ENCODE measurements around the gene CHKA. TPM values are rescaled to one million over a fixed set of nuclear protein-coding genes. Genes with fewer than 3 reads are reported as not detected.

Gene CHKA
- total and polyA plus RNA-seq, 2 of the 8 experiments (the other 6 are each of a cell fraction or from before 2014, with no cell fraction given): 61.2 to 86.6 TPM

DNA sequence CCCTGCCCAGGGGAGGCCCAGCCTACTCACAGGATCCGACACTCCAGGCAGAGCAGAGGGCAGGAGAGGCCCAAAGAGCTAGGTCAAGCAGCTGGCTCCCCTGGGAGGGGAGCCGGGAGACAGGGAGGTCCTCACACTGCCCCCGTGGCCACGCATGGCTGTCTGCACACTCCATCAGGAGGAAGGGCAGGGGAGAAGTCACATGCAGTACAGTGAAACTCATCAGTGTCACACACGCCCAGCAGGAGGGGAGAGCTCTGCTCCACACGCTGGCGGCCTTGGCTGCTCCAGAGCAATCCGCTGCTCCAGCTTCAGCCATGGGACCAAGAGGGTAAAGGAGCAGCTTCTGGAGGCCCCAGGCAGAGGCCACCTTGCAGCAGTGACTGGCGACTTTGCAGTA, 68.1 kb downstream of the CHKA start:
- Histone ChIP-seq H3K9me3 (ENCODE audit: insufficient read depth in 2 of 2, low read depth in 1 of 2, low read length in 1 of 2) (no peaks in the 10 kb centered on the region), H3K4me3 (ENCODE audit: extremely low read depth in 1 of 4, insufficient read depth in 2 of 4, low read depth in 3 of 4, low read length in 4 of 4) (no peak overlapping the region), H2BK5ac (ENCODE audit: low read depth, low read length) (no peak overlapping the region), H3K4me1 (replicated peaks in 1 of 4; ENCODE audit: control insufficient read depth in 3 of 4, insufficient read depth in 4 of 4, low read length in 3 of 4) (peaks cover 0 to 10% (median 6%) of the 10 kb centered on the region in 4 experiments; a peak in 5 of 7 replicates), H3K4ac (replicated peaks; ENCODE audit: insufficient read length, low read depth, low read length) (no peak overlapping the region), H3K27ac (ENCODE audit: low read depth, low read length) (no peak overlapping the region), H3K23ac (ENCODE audit: insufficient read length) (no peak overlapping the region), H3K79me2 (ENCODE audit: control insufficient read depth in 1 of 2, insufficient read depth in 2 of 2, low read length in 2 of 2) (no peaks in the 10 kb centered on the region), H4K20me1 (replicated peaks in 1 of 2; ENCODE audit: control insufficient read depth in 1 of 2, insufficient read depth in 2 of 2, low read length in 2 of 2) (peaks cover 2 to 9% of the 10 kb centered on the region in 2 experiments), H4K8ac (ENCODE audit: extremely low read depth, insufficient read depth, low read length) (no peak overlapping the region), H2BK15ac (ENCODE audit: low read length) (no peak overlapping the region), H4K5ac (ENCODE audit: insufficient read length, low read depth, low read length) (no peak overlapping the region), H3K18ac (ENCODE audit: extremely low read depth, low read length) (no peak overlapping the region), H3K14ac (ENCODE audit: insufficient read length) (no peak overlapping the region), H3K27me3 (replicated peaks in 1 of 4; ENCODE audit: control insufficient read depth in 3 of 4, extremely low read depth in 1 of 4, insufficient read depth in 3 of 4, low read length in 3 of 4) (no peaks in the 10 kb centered on the region), H2AFZ (ENCODE audit: low read length) (no peak overlapping the region), H3K36me3 (ENCODE audit: control insufficient read depth in 2 of 4, insufficient read depth in 4 of 4, low read length in 3 of 4) (peaks cover 2 to 12% (median 4%) of the 10 kb centered on the region in 4 experiments; a peak in 4 of 8 replicates), H3K56ac (replicated peaks; ENCODE audit: insufficient read length, low read depth, low read length) (no peak overlapping the region), H3K9ac (replicated peaks in 1 of 4; ENCODE audit: extremely low read depth in 1 of 4, low read depth in 3 of 4, low read length in 3 of 4) (no peak overlapping the region), H2BK12ac (ENCODE audit: low read depth, low read length) (no peak overlapping the region), H4K91ac (replicated peaks; ENCODE audit: insufficient read length, low read length) (no peak overlapping the region), H3K4me2 (ENCODE audit: insufficient read depth in 1 of 2, low read depth in 2 of 2, low read length in 2 of 2) (no peak overlapping the region), H2AK5ac (ENCODE audit: low read depth, low read length) (no peak overlapping the region), H3K23me2 (ENCODE audit: low read depth, low read length) (no peaks in the 10 kb centered on the region), H3K79me1 (ENCODE audit: low read depth, low read length) (peaks cover 3% of the 10 kb centered on the region; the same call in 1 of the 2 replicates), H2BK120ac (replicated peaks; ENCODE audit: low read depth, low read length) (no peak overlapping the region), H2BK20ac (ENCODE audit: low read length) (no peak overlapping the region)
- ChIA-PET CTCF (ENCODE audit: partially characterized antibody) (interaction anchor here (0.9 to 2.9 kb wide), 6 partner anchors 9 to 154 kb away, joined by 3 to 18 read pairs (median 4); partner anchors contain the start of gene TCIRG1), POLR2A (ENCODE audit: partially characterized antibody) (interaction anchor here (0.6 to 10.8 kb wide), 12 partner anchors 9 to 606 kb away, joined by 3 to 183 read pairs (median 4); partner anchors contain the start of genes CHKA, NDUFS8 and TCIRG1)
- 86% methylated on average over 9 of the region's 9 CpGs; no CpG with 5 or more reads in 1 of the 2 experiments for WGBS, 2 experiments (ENCODE audit: extremely low coverage in 1 of 2, insufficient coverage in 1 of 2, insufficient read length in 1 of 2, insufficient replicate concordance in 2 of 2, low coverage in 1 of 2, low lambda C conversion rate in 2 of 2, missing lambda C conversion rate in 1 of 2)
- no peak for DNase-seq (ENCODE audit: low read depth in 1 of 2, low spot score in 2 of 2)
- FAIRE-seq: no peak
- no peak for TF ChIP-seq CBX5 (IDR thresholded peaks at IDR 0.05; ENCODE audit: low read depth, low read length)
- TF ChIP-seq BCL11A (IDR thresholded peaks at IDR 0.05; ENCODE audit: low read depth in 2 of 2, low read length in 2 of 2): no peak
- TF ChIP-seq KDM5A (IDR thresholded peaks at IDR 0.05; ENCODE audit: low read length): no peak
- TF ChIP-seq SP2 (IDR thresholded peaks at IDR 0.05; ENCODE audit: low read length): no peak
- TF ChIP-seq PHF8 (conservative IDR thresholded peaks at IDR 0.05; ENCODE audit: low read depth, low read length): no peak
- no peak for TF ChIP-seq RBBP5 (IDR thresholded peaks at IDR 0.05; ENCODE audit: borderline replicate concordance, low read depth, low read length)
- no peak for TF ChIP-seq RNF2 (IDR thresholded peaks at IDR 0.05; ENCODE audit: borderline replicate concordance, low read depth, low read length, missing control alignments, poor library complexity, severe bottlenecking)
- TF ChIP-seq POLR2AphosphoS5 (IDR thresholded peaks at IDR 0.05; ENCODE audit: low read depth, low read length): peak; percentile 81; the same call in 1 of the 2 replicates

Measured in H1 (cell line).